ENCODE data around the gene SLAMF6.
"Not testable (repeated sequence)": the region's sequence is repeated elsewhere in the genome, so short reads cannot be mapped to it uniquely, and the experiment has no call there.

Gene SLAMF6

GRCh38 chr1:160541622-160542302, 18.7 kb upstream of the SLAMF6 start:
- H3K36me3 ChIP-seq (ENCODE audit: control insufficient read depth, insufficient read depth, low read length, severe bottlenecking), result no peaks in the 10 kb centered on the region
- no peaks in the 10 kb centered on the region for H3K4me1 ChIP-seq (ENCODE audit: control insufficient read depth, insufficient read depth, low read length)
- DNase-seq (ENCODE audit: low read depth), result no peak
- no peaks in the 10 kb centered on the region for H3K9me3 ChIP-seq (ENCODE audit: control insufficient read depth, low read length)
- no peaks in the 10 kb centered on the region for H3K27me3 ChIP-seq (replicated peaks; ENCODE audit: control insufficient read depth, insufficient read depth, low read length)
- H3K4me3 ChIP-seq (ENCODE audit: low read length), result no peak overlapping the region
- H3K9ac ChIP-seq (ENCODE audit: low read length), result no peak overlapping the region

- no peaks in the 10 kb centered on the region for H3K36me3 ChIP-seq (ENCODE audit: control insufficient read depth, insufficient read depth, low read length, severe bottlenecking)
- H3K4me1 ChIP-seq (ENCODE audit: control insufficient read depth, insufficient read depth, low read length), result no peaks in the 10 kb centered on the region
- no peaks in the 10 kb centered on the region for H3K27me3 ChIP-seq (replicated peaks; ENCODE audit: control insufficient read depth, insufficient read depth, low read length)
- no peak for DNase-seq (ENCODE audit: low read depth)
- H3K9ac ChIP-seq (ENCODE audit: low read length), result no peak overlapping the region
- peaks cover 4% of the 10 kb centered on the region for H3K9me3 ChIP-seq (ENCODE audit: control insufficient read depth, low read length)
- no peak overlapping the region for H3K4me3 ChIP-seq (ENCODE audit: low read length)
Measured at GRCh38 chr1:160540859-160541233, 17.8 kb upstream of the SLAMF6 start.

- no peak for DNase-seq (ENCODE audit: low read depth)
- Histone ChIP-seq H3K27me3 (replicated peaks; ENCODE audit: control insufficient read depth, insufficient read depth, low read length) (no peaks in the 10 kb centered on the region), H3K36me3 (ENCODE audit: control insufficient read depth, insufficient read depth, low read length, severe bottlenecking) (no peaks in the 10 kb centered on the region), H3K4me3 (ENCODE audit: low read length) (no peak overlapping the region), H3K4me1 (ENCODE audit: control insufficient read depth, insufficient read depth, low read length) (no peaks in the 10 kb centered on the region), H3K9ac (ENCODE audit: low read length) (no peak overlapping the region), H3K9me3 (ENCODE audit: control insufficient read depth, low read length) (peaks cover 9% of the 10 kb centered on the region)
Measured at GRCh38 chr1:160539990-160540858, 17.2 kb upstream of the SLAMF6 start.

- Histone ChIP-seq H3K4me1 (ENCODE audit: control insufficient read depth, insufficient read depth, low read length) (no peaks in the 10 kb centered on the region), H3K4me3 (ENCODE audit: low read length) (no peak overlapping the region), H3K9ac (ENCODE audit: low read length) (no peak overlapping the region), H3K36me3 (ENCODE audit: control insufficient read depth, insufficient read depth, low read length, severe bottlenecking) (no peaks in the 10 kb centered on the region), H3K27me3 (replicated peaks; ENCODE audit: control insufficient read depth, insufficient read depth, low read length) (no peaks in the 10 kb centered on the region), H3K9me3 (ENCODE audit: control insufficient read depth, low read length) (peaks cover 15% of the 10 kb centered on the region)
- no peak for DNase-seq (ENCODE audit: low read depth)
Measured at GRCh38 chr1:160539684-160539989, 16.6 kb upstream of the SLAMF6 start.

- no peaks in the 10 kb centered on the region for H3K36me3 ChIP-seq (ENCODE audit: control insufficient read depth, insufficient read depth, low read length, severe bottlenecking)
Measured at GRCh38 chr1:160538985-160539651, 16.1 kb upstream of the SLAMF6 start.

GRCh38 chr1:160537714-160538665, 14.9 kb upstream of the SLAMF6 start:
- H3K4me3 ChIP-seq (ENCODE audit: low read length), result no peak overlapping the region
- no peaks in the 10 kb centered on the region for H3K27me3 ChIP-seq (replicated peaks; ENCODE audit: control insufficient read depth, insufficient read depth, low read length)
- peaks cover 25% of the 10 kb centered on the region for H3K9me3 ChIP-seq (ENCODE audit: control insufficient read depth, low read length)
- no peaks in the 10 kb centered on the region for H3K36me3 ChIP-seq (ENCODE audit: control insufficient read depth, insufficient read depth, low read length, severe bottlenecking)
- no peaks in the 10 kb centered on the region for H3K4me1 ChIP-seq (ENCODE audit: control insufficient read depth, insufficient read depth, low read length)
- DNase-seq (ENCODE audit: low read depth), result no peak
- H3K9ac ChIP-seq (ENCODE audit: low read length), result no peak overlapping the region

More at GRCh38 chr1:160538985-160539651, 16.1 kb upstream of the SLAMF6 start:
- Histone ChIP-seq H3K4me1 (ENCODE audit: control insufficient read depth, insufficient read depth, low read length) (no peaks in the 10 kb centered on the region), H3K9ac (ENCODE audit: low read length) (no peak overlapping the region), H3K4me3 (ENCODE audit: low read length) (no peak overlapping the region), H3K27me3 (replicated peaks; ENCODE audit: control insufficient read depth, insufficient read depth, low read length) (no peaks in the 10 kb centered on the region), H3K9me3 (ENCODE audit: control insufficient read depth, low read length) (peaks cover 20% of the 10 kb centered on the region)
- no peak for DNase-seq (ENCODE audit: low read depth)

GRCh38 chr1:160534823-160535605, 12.0 kb upstream of the SLAMF6 start:
- H3K27me3 ChIP-seq (replicated peaks; ENCODE audit: control insufficient read depth, insufficient read depth, low read length), result no peaks in the 10 kb centered on the region
- DNase-seq (ENCODE audit: low read depth), result no peak

GRCh38 chr1:160532557-160532813, 9.4 kb upstream of the SLAMF6 start:
- not testable (repeated sequence) for H3K27me3 ChIP-seq (replicated peaks; ENCODE audit: control insufficient read depth, insufficient read depth, low read length); H3K36me3 ChIP-seq (ENCODE audit: control insufficient read depth, insufficient read depth, low read length, severe bottlenecking); H3K9ac ChIP-seq (ENCODE audit: low read length); H3K4me3 ChIP-seq (ENCODE audit: low read length); H3K4me1 ChIP-seq (ENCODE audit: control insufficient read depth, insufficient read depth, low read length); DNase-seq (ENCODE audit: low read depth)
- peaks cover 25% of the 10 kb centered on the region for H3K9me3 ChIP-seq (ENCODE audit: control insufficient read depth, low read length)

More at GRCh38 chr1:160534823-160535605, 12.0 kb upstream of the SLAMF6 start:
- Histone ChIP-seq H3K9ac (ENCODE audit: low read length) (no peak overlapping the region), H3K9me3 (ENCODE audit: control insufficient read depth, low read length) (peaks cover 25% of the 10 kb centered on the region), H3K4me3 (ENCODE audit: low read length) (no peak overlapping the region), H3K4me1 (ENCODE audit: control insufficient read depth, insufficient read depth, low read length) (no peaks in the 10 kb centered on the region), H3K36me3 (ENCODE audit: control insufficient read depth, insufficient read depth, low read length, severe bottlenecking) (no peaks in the 10 kb centered on the region)

- not testable (repeated sequence) for H3K4me3 ChIP-seq (ENCODE audit: low read length); H3K4me1 ChIP-seq (ENCODE audit: control insufficient read depth, insufficient read depth, low read length); H3K36me3 ChIP-seq (ENCODE audit: control insufficient read depth, insufficient read depth, low read length, severe bottlenecking); H3K9ac ChIP-seq (ENCODE audit: low read length); H3K27me3 ChIP-seq (replicated peaks; ENCODE audit: control insufficient read depth, insufficient read depth, low read length); DNase-seq (ENCODE audit: low read depth)
- peaks cover 25% of the 10 kb centered on the region for H3K9me3 ChIP-seq (ENCODE audit: control insufficient read depth, low read length)
Measured at GRCh38 chr1:160531809-160532556, 8.9 kb upstream of the SLAMF6 start.

GRCh38 chr1:160529401-160529952, 6.4 kb upstream of the SLAMF6 start:
- H3K9me3 ChIP-seq (ENCODE audit: control insufficient read depth, low read length); H3K4me3 ChIP-seq (ENCODE audit: low read length); H3K36me3 ChIP-seq (ENCODE audit: control insufficient read depth, insufficient read depth, low read length, severe bottlenecking); H3K4me1 ChIP-seq (ENCODE audit: control insufficient read depth, insufficient read depth, low read length); H3K27me3 ChIP-seq (replicated peaks; ENCODE audit: control insufficient read depth, insufficient read depth, low read length); H3K9ac ChIP-seq (ENCODE audit: low read length); DNase-seq (ENCODE audit: low read depth): not testable (repeated sequence)

Measured in adipocyte (in vitro differentiated cells).